HFFc6 (cell line): ENCODE data around the gene TPCN1. TPM values are rescaled to one million over a fixed set of nuclear protein-coding genes. Genes with fewer than 3 reads are reported as not detected.
A peak's percentile ranks its signal among the peaks of the same experiment; 100 is the strongest.

Source experiments
- DNase-seq: peaks from one replicate; pipeline ENCODE4 v3.0.0-alpha.2; 2018
- H3K27ac Mint-ChIP-seq: 2 replicates; pipeline ENCODE4 v1.8.0; 2020; ENCODE audit warnings: mild to moderate bottlenecking, mixed read lengths
- H3K27me3 Mint-ChIP-seq: 2 replicates; pipeline ENCODE4 v1.8.0; 2021; ENCODE audit warnings: mild to moderate bottlenecking, moderate library complexity, mixed read lengths; ENCODE audit not compliant: insufficient read depth
- H3K36me3 Mint-ChIP-seq: 2 replicates; pipeline ENCODE4 v1.8.0; 2021; ENCODE audit warnings: low read depth, mixed read lengths
- H3K4me1 Mint-ChIP-seq: 2 replicates; pipeline ENCODE4 v1.8.0; 2020; ENCODE audit warnings: low read depth, mixed read lengths
- H3K4me3 Mint-ChIP-seq: 2 replicates; pipeline ENCODE4 v1.8.0; 2020; ENCODE audit warnings: mild to moderate bottlenecking, moderate library complexity, mixed read lengths
- H3K9me3 Mint-ChIP-seq: 2 replicates; pipeline ENCODE4 v1.8.0; 2020; ENCODE audit warnings: mild to moderate bottlenecking, mixed read lengths
- CTCF ChIP-seq: fragments of 200-600 bp; sonication (generic); IDR thresholded peaks from 2 replicates; pipeline ENCODE4 v1.5.0; 2021; ENCODE audit warnings: antibody characterized with exemption, mild to moderate bottlenecking
- total RNA-seq, 6 experiments: library from RNA; stranded (reverse); fragmentation: NEBNext Ultra II Directional; extraction: Animal tissue kit (Norgen Biotek cat#: 25700); gene quantifications; 2 replicates in 1 of 6; 3 replicates in 5 of 6; pipeline ENCODE4 v1.2.3, GENCODE V29; 2021

TPCN1 gene
- total RNA-seq, 6 experiments from 2014 or later, result 19.0 to 33.3 (median 20.6) TPM

- DNase-seq, result peak; percentile 80
- H3K27me3 Mint-ChIP-seq, result peaks cover 9% of the 10 kb centered on the region; the same call in 1 of the 2 replicates
- H3K9me3 Mint-ChIP-seq, result no peaks in the 10 kb centered on the region
- peak overlapping the region; percentile 79 for H3K4me3 Mint-ChIP-seq
- H3K36me3 Mint-ChIP-seq, result no peaks in the 10 kb centered on the region; the same call in none of the 2 replicates
- H3K4me1 Mint-ChIP-seq, result peaks cover 58% of the 10 kb centered on the region
- peak overlapping the region; percentile 88 for H3K27ac Mint-ChIP-seq
- no peak for TF ChIP-seq CTCF
Measured at GRCh38 chr12:113245695-113246477, 24.6 kb downstream of the TPCN1 start.

DNA sequence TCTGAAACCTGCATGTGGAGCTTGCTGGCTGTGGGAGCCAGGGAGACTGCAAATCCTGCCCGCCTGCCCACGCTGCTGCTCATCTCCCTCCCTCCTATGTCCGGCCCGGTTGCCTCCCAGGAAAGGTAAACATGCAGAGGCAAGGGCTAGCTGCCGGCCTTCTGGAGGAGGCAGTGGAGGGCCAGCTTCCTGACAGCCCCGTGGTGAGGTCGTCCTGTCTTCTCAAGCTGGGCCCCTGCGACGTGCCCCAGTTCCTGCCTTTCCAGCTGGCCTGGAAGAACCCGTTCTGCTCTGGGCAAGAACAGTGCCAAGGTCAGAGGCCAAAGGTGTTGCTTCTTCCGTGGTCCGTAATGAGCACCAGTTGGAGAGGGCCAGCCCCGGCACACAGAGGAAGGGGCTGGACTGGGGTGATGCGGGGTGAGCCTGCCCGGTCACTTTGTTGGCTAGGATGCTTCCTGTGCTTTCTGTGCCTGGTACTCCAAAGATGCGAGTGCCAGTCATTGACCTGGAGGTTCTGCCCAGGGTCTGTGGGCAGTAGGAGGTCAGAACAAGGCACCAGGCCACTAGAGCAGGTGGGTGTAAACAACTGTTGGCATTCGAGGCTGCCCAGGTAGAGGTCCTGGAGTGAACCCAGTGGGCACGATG is 25.3 kb downstream of the TPCN1 start:
- TF ChIP-seq CTCF, result no peak
- no peak for DNase-seq
- Mint-ChIP-seq H3K36me3 (peaks cover 2% of the 10 kb centered on the region), H3K4me3 (peak overlapping the region; percentile 79; the same call in 1 of the 2 replicates), H3K27me3 (peaks cover 9% of the 10 kb centered on the region; the same call in 1 of the 2 replicates), H3K9me3 (no peaks in the 10 kb centered on the region), H3K27ac (peak overlapping the region; percentile 88), H3K4me1 (peaks cover 51% of the 10 kb centered on the region)

- Mint-ChIP-seq H3K9me3 (no peaks in the 10 kb centered on the region), H3K36me3 (peaks cover 8% of the 10 kb centered on the region), H3K27ac (peak overlapping the region; percentile 88), H3K4me3 (no peak overlapping the region), H3K27me3 (peaks cover 10% of the 10 kb centered on the region; the same call in 1 of the 2 replicates), H3K4me1 (peaks cover 43% of the 10 kb centered on the region)
- TF ChIP-seq CTCF, result no peak
- no peak for DNase-seq
Measured at GRCh38 chr12:113247123-113248050, 26.1 kb downstream of the TPCN1 start.

DNA sequence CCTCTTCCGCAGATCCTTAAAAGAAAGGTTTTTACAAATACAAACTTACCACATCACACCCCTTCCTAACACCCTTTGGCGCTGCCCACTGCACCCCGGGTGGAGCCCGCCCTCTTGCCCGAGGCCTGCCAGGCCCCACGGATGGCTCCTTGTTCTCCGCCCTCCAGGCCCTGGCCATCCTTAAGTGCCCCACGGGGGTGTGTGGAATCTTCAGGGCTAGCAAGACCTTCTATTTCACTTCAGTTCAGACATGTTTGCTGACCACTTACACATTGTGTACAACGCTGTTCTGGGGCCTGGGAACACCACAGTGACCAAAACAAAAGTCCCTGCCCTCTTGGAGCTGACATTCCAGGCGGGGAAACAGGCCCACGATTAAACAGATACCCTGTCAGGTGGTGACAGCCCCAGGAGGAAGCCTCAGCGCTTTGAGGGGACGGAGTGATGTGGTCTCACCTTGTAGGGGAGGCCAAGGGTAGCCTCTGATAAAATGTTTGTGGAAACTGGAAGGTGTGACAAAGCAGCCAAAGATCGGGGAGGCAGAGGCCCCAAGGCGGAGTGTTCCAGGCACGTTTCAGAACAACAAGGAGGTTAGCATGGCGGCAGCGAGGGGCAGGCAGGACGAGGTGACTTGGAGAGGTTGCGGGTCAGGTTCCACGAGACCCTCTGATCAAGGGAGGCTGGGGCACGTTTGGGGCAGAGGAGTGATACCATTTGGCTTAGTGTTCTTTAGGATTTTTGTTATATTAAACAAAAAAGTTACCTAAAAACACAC is 27.0 kb downstream of the TPCN1 start:
- Mint-ChIP-seq H3K4me1 (peaks cover 37% of the 10 kb centered on the region), H3K4me3 (no peak overlapping the region), H3K27me3 (peaks cover 11% of the 10 kb centered on the region; the same call in 1 of the 2 replicates), H3K9me3 (no peaks in the 10 kb centered on the region), H3K36me3 (peaks cover 8% of the 10 kb centered on the region), H3K27ac (no peak overlapping the region)
- no peak for DNase-seq
- no peak for TF ChIP-seq CTCF
